Prostate gland (tissue), 2 donors: ENCODE data around the gene METRNL.

Experiments
- CTCF ChIP-seq, 4 experiments: fragments of 200-600 bp in 2 of 4; fragments of 450-650 bp in 2 of 4; sonication (generic) in 2 of 4; IDR thresholded peaks; 1 replicate in 3 of 4; 2 replicates in 1 of 4; pipeline ENCODE4 v1.5.1; 2016 to 2019; ENCODE audit warnings: antibody characterized with exemption in 4 of 4, mild to moderate bottlenecking in 2 of 4, moderate library complexity in 2 of 4
- POLR2AphosphoS5 ChIP-seq: sonication (generic); formaldehyde crosslinking; IDR thresholded peaks from one replicate; pipeline ENCODE4 v1.6.1; 2017; ENCODE audit warnings: antibody characterized with exemption

- TF ChIP-seq POLR2AphosphoS5 (no peak), CTCF (IDR thresholded peaks at IDR 0.05) (no peak)
Measured at GRCh38 chr17:83057397-83057761, 22.0 kb upstream of the METRNL start.
